ENCODE results near the gene LRRC8E.

DNA sequence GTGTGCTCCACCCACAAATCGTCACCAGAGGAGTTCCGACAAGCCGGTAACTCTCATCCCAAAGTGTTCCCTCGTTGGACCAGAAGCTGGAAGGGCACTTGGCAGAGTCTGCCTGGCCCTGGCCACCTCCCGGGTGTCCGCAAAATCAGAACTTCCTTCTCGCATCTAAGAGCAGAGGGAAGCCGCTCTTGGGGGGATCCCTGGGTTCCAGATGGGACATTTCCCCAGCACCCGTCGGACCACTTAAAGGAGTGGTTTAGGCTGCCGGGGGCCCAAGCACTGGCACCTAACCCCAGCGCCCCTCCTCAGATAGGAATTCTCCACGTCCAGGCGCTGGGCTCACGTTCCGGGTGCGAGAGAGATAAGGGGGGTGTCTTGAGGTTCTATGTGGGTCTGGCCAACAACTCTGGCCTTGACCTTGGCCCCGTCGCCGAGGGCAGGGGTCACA is 14.5 kb downstream of the LRRC8E start:
- no peak for TF ChIP-seq POLR2AphosphoS5 (IDR thresholded peaks at IDR 0.05; ENCODE audit: low read depth, low read length)
- TF ChIP-seq POLR2A (IDR thresholded peaks at IDR 0.05; ENCODE audit: low read depth, low read length), result no peak
